IPS-NIHi7 (cell line): Measurements from ENCODE around the gene MYBPC3.

ENCODE experiments used
- DNase-seq: peaks from one replicate; pipeline ENCODE4 v3.0.0; 2012; ENCODE audit warnings: mixed read lengths; ENCODE audit errors: extremely low spot score

The MYBPC3 gene

DNA sequence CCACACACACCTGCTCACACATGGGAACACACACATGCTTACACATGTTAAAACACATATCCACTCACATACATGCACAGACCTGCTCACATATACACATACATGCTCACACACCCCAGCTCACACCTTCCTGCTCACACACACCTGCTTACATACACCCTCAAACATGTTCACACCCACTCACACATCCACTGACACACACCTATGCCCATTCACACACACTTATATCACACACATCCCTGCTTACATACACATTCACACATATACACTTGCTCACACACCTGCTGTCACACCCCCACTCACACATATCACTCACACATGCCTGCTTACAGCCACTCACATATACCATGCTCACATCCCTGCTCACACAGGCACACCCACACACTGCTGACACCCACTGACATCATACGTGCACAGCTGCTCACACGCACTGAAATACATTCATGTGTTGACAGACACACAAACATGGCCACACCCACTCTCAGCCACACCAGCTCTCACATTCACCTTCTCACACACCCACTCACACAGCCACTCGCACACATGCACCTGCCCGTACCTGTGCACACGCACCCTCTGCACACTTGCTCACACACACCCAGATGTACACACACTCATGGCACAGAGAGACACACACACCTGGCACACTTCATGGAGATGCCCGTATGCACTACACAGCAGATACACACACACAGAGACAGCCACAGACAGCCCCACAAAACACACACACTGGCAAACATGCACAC, 5.7 kb upstream of the MYBPC3 start:
- no peak for DNase-seq

DNA sequence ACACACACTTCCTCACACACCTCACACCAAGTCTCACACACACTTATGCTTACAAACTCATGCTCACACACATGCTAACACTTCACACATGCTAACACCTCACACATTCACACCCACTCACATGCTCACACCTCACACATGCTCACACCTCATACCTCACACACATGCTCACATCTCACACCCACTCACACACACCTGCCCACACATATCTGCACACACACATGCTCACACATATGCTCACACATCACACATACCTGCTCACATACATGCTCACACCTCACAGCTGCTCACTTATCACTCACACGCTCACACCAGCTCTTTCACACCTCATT, 4.5 kb upstream of the MYBPC3 start:
- DNase-seq: no peak

DNA sequence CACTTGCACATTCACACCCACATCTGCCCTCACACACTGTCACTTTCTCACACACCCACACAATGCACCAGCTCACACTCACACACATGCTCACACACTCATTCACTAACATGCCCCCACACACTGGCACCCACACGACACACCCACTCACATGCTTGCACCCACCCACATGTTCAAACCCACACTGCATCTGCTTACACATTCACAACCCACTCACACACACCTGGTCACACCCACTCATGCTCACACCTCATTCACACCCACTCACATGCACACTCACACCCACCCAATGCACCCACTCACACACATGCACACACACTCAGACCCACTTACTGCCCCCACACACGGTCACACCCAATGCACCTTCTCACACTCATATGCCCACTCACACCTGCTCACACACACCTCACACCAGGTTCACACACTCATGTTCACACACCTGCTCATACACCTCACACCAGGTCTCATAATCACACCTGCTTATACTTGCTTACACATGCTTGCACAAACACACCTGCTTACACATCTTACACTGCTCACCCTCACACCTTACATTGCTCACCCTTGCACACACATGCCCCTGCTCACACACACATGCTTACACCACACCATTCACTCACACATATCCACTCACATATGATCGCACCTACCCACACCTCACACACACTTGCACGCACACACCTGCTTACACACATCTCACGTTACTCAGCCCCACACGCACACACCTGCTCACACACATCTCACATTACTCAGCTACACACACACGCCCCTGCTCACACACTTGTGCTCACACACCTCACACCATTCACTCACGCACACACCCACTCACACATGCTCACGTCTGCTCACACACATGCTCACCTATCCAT, 3.9 kb upstream of the MYBPC3 start:
- DNase-seq: no peak

DNA sequence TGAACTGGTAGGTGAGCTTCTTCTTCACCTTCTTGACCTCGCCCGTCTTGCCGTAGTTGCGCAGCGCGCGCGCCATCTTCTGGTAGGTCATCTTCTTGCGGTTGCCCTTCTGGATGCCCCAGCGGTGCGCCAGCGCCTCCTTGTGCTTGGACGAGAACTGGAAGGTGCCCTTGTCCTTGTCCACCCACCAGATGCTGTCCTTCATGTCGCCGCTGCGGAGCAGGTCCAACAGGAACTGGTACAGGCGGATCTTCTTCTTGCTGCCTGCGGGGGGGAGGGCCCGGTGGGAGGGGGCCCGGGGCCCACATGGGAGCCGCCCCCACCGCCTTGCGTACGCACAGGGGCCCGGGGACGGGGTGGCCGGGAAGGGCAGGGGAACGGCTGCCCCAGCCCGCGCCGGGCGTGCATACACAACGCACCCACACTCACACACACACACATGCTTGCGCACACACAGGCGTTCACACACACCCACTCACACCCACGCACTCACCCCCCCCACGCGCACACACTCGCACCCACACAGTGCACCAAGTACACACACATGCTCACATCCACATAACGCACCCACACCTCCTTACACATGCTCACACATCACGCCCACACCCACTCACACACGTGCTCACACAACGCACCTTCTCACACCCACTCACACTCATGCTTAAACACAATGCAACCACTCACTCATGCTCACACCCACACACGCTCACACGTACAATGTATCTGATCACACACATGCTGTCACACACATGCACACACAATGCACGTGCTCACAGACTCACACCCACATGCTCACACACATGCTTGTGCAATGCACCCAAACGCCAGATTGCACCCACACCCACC, 3.0 kb upstream of the MYBPC3 start:
- peak; percentile 96 for DNase-seq

- no peak for DNase-seq
Observed at GRCh38 chr11:47354913-47355282, 2.4 kb upstream of the MYBPC3 start.

DNA sequence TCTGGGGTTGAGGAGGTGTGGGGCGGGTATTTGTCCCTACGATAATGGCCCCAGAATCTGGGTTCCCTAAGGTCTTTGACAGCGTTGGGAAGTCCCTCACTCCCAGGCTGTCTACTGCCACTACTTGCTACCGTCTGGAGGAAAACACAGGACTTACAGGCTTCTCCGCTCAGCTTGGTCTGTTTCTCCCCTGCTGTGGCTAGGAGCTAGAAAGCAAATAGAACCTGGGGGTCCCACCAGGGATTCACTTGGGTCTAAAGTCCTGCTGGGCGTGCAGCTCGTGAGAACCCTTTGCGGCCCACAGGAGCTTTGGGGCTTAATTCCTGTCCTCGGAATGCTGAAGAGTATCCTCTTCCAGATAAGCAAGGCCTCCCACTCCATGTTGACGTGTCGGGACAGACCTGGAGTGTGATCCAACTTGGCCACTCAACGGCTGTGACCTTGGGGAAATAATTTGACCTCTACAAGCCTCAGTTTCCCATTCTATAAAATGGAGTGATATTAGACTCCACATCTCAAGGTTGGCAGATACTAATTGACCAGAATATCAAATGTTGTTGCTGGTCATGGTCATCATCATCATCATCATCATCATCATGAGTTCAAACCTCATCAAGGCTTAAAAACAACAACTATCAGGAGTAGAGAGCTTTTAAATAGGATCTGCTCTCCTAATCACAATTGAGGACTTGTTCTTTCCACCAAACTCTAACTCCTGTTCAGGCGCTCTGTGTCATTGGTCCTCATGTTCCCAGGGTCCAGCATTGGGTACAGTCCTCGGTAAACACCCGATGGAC, 1.7 kb upstream of the MYBPC3 start:
- DNase-seq: no peak

DNA sequence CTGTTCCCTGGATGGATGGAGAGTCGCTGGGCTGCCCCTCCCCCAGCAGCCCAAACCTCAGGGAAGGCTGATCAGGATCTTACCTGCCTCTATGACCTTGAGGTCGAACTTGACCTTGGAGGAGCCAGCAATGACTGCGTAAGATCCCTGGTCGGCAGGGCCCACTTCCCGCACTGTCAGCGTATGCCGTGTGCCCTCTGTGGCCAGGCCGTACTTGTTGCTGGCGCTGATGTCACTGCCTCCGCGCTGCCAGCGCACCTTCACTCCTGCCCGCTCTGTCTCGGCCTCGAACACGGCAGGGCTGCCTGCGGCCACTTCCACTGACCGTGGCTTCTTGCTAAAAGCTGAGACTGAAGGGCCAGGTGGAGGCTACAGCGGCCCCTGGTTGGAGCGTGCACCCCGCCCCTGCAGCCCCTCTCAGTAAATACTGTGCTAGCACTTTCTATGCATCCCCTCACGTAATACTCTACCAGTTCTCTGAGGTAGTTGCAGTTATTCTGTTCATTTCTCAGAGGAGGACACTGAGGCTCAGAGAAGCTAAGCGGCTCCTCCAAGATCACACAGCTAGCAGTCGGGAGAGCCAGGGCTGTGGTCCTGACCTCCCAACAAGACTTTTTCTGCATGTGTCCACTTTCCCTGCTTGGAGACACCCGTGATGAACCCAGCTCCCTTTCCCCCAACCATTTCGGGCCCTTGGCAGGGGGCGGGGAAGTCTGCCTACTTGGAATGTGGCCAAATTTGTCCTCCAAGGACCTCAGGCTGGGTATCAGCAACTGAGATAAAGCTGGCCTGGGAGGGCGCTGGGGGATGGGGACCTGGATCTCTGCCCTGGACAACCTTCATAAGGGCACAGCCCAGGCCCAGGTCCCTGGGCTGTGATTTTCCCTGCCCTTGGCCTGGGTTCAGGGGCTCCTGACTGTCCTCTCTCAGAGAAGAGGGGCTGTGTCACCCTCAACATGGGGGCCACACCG, 1.1 kb downstream of the MYBPC3 start:
- DNase-seq: no peak

GRCh38 chr11:47350315-47350714, 2.2 kb downstream of the MYBPC3 start:
- no peak for DNase-seq

DNA sequence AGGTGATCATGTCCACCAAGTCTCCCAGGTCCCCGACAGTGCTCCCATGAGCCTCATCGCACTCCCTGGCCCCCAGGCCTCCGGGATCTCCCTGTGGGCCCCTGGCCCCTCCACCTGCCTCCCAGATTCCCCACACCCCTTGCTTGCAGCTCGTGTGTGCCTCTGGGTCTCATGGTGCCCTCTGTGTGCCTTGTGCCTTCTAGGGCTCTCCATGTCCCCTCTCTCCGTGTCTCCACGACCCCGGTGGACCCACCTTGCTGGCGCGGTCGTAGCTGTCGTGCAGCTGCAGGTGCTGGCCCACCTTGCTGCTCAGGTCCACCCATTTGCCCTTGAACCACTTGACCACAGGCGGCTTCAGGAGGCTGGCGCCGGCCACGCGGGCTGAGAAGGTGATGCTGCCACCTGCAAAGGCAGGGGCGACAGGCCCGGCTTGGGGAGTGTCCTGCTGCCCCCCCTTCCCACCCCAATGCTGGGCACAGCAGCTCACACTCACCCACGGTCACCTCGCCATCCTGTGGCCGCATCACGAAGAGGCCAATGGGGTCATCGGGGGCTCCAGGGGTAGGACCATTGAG, 2.9 kb downstream of the MYBPC3 start:
- DNase-seq: no peak

DNA sequence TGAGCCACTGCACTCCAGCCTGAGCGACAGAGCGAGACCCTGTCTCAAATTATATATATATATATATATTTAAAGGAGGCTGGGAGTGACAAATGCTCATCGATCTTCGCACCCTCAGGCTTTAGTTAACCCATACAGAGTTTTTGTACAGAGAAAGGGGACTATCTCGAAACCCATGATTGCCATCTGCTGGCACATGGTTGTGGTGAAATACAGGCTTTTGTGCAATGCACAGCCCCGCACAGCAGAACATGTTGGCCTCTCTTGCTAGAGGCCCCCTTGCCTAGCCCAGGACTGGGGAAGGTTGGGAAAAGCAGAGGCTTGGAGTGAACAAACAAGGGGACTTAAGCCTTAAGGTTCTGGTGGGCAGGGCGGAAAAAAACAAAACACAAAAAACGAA, 3.6 kb downstream of the MYBPC3 start:
- peak; percentile 59 for DNase-seq

GRCh38 chr11:47348131-47348802, 4.2 kb downstream of the MYBPC3 start:
- no peak for DNase-seq

GRCh38 chr11:47347137-47347536, 5.4 kb downstream of the MYBPC3 start:
- DNase-seq: no peak

GRCh38 chr11:47345890-47346563, 6.5 kb downstream of the MYBPC3 start:
- DNase-seq: no peak

- no peak for DNase-seq
Observed at GRCh38 chr11:47342854-47343253, 9.6 kb downstream of the MYBPC3 start.

DNA sequence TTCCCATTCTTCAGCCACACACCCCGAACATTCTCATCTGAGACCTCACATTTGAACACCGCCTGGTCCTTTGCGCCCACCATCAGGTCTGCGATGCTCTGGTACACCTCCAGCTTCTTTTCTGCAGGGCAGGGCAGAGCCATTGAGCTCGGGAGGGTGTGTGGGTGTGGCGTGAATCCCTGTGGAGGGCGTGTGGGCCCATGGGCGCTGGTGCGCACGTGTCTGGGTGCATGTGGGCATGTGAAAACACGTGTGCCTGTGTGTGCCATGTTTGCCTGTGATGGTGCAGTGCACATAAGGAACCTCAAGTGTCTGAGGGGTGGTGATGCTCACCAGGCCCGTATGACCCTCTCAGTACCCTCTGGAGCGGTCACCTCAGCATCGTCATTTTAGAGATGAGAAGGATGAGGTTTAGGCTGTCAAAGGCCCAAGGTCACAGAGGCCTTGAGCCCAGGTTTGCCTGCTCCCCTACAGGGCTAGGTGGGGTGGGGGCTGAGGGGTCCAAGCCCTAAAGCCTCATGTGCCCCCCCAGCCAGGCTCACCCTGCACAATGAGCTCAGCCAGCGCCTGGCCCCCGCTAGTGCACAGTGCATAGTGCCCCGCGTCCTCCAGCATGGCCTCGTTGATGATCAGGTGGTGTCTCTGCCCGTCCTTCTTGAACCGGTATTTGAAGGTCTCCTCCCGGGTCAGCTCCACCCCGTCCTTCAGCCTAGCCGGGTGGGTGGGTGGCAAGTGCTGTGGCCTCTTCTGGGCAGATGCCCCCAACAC, 10.3 kb downstream of the MYBPC3 start:
- no peak for DNase-seq

GRCh38 chr11:47340980-47341775, 11.3 kb downstream of the MYBPC3 start:
- no peak for DNase-seq

DNA sequence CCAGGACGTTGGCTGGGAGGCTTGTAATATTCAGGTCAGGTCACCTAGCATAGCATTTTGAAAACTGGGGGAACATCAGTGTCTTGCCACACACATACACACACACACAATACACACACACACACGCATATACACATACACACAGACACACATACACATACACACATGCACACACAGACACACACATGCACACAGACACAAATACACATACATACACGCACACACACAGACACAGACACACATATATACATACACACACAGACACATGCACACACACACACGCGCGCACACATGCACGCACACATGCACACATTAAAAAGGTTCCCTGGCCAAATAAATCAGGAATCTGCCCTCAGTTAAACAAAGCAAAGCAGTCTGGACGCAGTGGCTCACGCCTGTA, 12.5 kb downstream of the MYBPC3 start:
- DNase-seq: no peak
